ENCODE measurements around the gene FTO. TPM values are rescaled to one million over a fixed set of nuclear protein-coding genes. Genes with fewer than 3 reads are reported as not detected.

FTO gene
- total and polyA plus RNA-seq, 2 of the 13 experiments (the other 11 are each of a cell fraction or from before 2014, with no cell fraction given), result 41.6 to 55.8 TPM

- TF ChIP-seq, protein P1, sequence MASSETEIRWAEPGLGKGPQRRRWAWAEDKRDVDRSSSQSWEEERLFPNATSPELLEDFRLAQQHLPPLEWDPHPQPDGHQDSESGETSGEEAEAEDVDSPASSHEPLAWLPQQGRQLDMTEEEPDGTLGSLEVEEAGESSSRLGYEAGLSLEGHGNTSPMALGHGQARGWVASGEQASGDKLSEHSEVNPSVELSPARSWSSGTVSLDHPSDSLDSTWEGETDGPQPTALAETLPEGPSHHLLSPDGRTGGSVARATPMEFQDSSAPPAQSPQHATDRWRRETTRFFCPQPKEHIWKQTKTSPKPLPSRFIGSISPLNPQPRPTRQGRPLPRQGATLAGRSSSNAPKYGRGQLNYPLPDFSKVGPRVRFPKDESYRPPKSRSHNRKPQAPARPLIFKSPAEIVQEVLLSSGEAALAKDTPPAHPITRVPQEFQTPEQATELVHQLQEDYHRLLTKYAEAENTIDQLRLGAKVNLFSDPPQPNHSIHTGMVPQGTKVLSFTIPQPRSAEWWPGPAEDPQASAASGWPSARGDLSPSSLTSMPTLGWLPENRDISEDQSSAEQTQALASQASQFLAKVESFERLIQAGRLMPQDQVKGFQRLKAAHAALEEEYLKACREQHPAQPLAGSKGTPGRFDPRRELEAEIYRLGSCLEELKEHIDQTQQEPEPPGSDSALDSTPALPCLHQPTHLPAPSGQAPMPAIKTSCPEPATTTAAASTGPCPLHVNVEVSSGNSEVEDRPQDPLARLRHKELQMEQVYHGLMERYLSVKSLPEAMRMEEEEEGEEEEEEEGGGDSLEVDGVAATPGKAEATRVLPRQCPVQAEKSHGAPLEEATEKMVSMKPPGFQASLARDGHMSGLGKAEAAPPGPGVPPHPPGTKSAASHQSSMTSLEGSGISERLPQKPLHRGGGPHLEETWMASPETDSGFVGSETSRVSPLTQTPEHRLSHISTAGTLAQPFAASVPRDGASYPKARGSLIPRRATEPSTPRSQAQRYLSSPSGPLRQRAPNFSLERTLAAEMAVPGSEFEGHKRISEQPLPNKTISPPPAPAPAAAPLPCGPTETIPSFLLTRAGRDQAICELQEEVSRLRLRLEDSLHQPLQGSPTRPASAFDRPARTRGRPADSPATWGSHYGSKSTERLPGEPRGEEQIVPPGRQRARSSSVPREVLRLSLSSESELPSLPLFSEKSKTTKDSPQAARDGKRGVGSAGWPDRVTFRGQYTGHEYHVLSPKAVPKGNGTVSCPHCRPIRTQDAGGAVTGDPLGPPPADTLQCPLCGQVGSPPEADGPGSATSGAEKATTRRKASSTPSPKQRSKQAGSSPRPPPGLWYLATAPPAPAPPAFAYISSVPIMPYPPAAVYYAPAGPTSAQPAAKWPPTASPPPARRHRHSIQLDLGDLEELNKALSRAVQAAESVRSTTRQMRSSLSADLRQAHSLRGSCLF (CRISPR knock-in tag; IDR thresholded peaks at IDR 0.05; ENCODE audit: borderline replicate concordance), result no peak
- TF ChIP-seq HNF4G (IDR thresholded peaks at IDR 0.05; ENCODE audit: borderline replicate concordance, low read depth, low read length) (peak; percentile 89), HNF4G (CRISPR knock-in tag; IDR thresholded peaks at IDR 0.05; ENCODE audit: borderline replicate concordance, low read depth) (no peak), BRF2 (CRISPR knock-in tag; IDR thresholded peaks at IDR 0.05) (no peak), AGO2 (optimal IDR thresholded peaks at IDR 0.05; ENCODE audit: low read depth, low read length) (no peak), ZNF121 (CRISPR knock-in tag; IDR thresholded peaks at IDR 0.05) (no peak), ZNF83 (CRISPR knock-in tag; IDR thresholded peaks at IDR 0.05; ENCODE audit: borderline replicate concordance) (no peak), PHB2 (IDR thresholded peaks at IDR 0.05; ENCODE audit: partially characterized antibody) (no peak), JUN (CRISPR knock-in tag; IDR thresholded peaks at IDR 0.05) (no peak), ZNF33B (CRISPR knock-in tag; IDR thresholded peaks at IDR 0.05) (no peak), ADNP (CRISPR knock-in tag; IDR thresholded peaks at IDR 0.05) (no peak; the same call in 1 of the 2 replicates), ZGPAT (CRISPR knock-in tag; IDR thresholded peaks at IDR 0.05) (peak; percentile 70), PCBP2 (optimal IDR thresholded peaks at IDR 0.05; ENCODE audit: low read depth, low read length, poor library complexity, severe bottlenecking) (no peak), ZNF704 (CRISPR knock-in tag; IDR thresholded peaks at IDR 0.05; ENCODE audit: borderline replicate concordance) (no peak), SAP130 (CRISPR knock-in tag; IDR thresholded peaks at IDR 0.05; ENCODE audit: low read depth) (peak; percentile 67), ZNF512B (CRISPR knock-in tag; IDR thresholded peaks at IDR 0.05; ENCODE audit: borderline replicate concordance) (no peak), ZNF296 (CRISPR knock-in tag; conservative IDR thresholded peaks at IDR 0.05) (no peak)
Measured at GRCh38 chr16:54180421-54181359, 476.7 kb downstream of the FTO start (continued).
